ENCODE results near the gene THOC6. TPM values are rescaled to one million over a fixed set of nuclear protein-coding genes. Genes with fewer than 3 reads are reported as not detected.

The THOC6 gene
- total RNA-seq, 1 donor from 2014 or later: 27.4 TPM

DNA sequence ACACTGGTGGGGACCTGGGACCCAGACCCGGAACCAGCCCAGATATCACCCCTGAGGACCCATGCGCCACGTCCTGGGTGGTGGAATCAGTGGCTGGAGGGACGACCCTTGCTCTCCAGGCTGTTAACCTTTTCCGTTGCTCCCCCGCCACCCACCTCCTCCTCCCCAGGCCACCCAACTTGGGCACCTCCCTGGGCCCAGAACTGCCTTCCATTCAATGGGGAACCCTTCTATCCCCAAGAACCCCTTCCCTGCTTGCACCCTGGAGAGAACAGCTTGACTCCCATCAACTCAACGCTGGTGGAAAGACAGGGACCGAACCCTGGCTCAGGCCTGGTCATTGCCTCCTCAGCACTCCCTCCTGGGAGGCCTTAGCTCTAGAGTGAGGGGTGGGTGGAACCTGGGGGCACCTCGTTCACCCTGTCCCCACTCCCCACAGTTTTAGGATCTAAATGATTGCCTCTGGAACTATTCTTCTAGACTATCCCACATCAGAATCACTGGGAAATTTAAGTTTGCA is 35.9 kb downstream of the THOC6 start:
- Mint-ChIP-seq H3K4me3 (ENCODE audit: unreplicated experiment) (peak overlapping the region; percentile 83), H3K27me3 (ENCODE audit: low read depth) (no peaks in the 10 kb centered on the region), H3K27ac (ENCODE audit: unreplicated experiment) (peak overlapping the region; percentile 66), H3K4me1 (ENCODE audit: low read depth) (peaks cover 14% of the 10 kb centered on the region), H3K36me3 (ENCODE audit: low read depth) (peaks cover 1% of the 10 kb centered on the region), H3K9me3 (ENCODE audit: low read depth) (no peaks in the 10 kb centered on the region)
- TF ChIP-seq, protein P1, sequence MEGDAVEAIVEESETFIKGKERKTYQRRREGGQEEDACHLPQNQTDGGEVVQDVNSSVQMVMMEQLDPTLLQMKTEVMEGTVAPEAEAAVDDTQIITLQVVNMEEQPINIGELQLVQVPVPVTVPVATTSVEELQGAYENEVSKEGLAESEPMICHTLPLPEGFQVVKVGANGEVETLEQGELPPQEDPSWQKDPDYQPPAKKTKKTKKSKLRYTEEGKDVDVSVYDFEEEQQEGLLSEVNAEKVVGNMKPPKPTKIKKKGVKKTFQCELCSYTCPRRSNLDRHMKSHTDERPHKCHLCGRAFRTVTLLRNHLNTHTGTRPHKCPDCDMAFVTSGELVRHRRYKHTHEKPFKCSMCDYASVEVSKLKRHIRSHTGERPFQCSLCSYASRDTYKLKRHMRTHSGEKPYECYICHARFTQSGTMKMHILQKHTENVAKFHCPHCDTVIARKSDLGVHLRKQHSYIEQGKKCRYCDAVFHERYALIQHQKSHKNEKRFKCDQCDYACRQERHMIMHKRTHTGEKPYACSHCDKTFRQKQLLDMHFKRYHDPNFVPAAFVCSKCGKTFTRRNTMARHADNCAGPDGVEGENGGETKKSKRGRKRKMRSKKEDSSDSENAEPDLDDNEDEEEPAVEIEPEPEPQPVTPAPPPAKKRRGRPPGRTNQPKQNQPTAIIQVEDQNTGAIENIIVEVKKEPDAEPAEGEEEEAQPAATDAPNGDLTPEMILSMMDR (IDR thresholded peaks at IDR 0.05): no peak
- DNase-seq (ENCODE audit: low spot score): no peak

DNA sequence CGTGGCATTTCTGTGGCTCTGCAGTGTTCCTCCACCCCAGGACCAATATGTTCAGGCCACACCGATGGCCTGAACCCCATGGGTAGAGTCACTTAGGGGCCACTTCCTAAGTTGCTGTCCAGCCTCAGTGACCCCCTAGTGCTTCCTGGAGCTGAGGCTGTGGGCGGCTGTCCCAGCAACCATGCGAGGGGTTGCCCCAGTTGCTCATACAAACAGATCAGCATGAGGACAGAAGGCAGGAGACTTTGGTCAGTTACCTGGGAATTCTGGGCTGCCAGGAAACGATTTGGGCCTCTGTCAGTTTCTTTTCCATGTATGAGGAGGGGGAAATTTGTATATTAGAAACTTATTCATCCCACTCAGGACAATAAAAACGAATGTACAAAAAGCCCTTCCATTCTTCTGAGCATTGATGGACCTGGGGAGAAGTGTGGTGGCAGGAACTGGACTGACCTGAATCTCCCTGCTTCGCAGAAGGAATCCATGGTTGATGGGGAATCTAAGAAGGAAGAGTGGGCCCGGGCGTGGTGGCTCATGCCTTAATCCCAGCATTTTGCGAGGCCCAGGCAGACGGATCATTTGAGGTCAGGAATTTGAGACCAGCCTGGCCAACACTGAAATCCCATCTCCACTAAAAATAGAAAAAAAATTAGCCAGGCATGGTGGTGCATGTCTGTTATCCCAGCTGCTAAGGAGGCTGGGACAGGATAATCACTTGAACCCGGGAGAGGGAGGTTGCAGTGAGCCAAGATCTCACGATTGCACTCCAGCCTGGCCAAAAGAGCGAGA is 36.7 kb downstream of the THOC6 start:
- H3K27me3 Mint-ChIP-seq (ENCODE audit: low read depth): no peaks in the 10 kb centered on the region
- peaks cover 21% of the 10 kb centered on the region for H3K4me1 Mint-ChIP-seq (ENCODE audit: low read depth)
- H3K4me3 Mint-ChIP-seq (ENCODE audit: unreplicated experiment): no peak overlapping the region
- no peak for DNase-seq (ENCODE audit: low spot score)
- no peak overlapping the region for H3K27ac Mint-ChIP-seq (ENCODE audit: unreplicated experiment)
- TF ChIP-seq, protein P1 (IDR thresholded peaks at IDR 0.05): no peak
- no peaks in the 10 kb centered on the region for H3K36me3 Mint-ChIP-seq (ENCODE audit: low read depth)
- H3K9me3 Mint-ChIP-seq (ENCODE audit: low read depth): no peaks in the 10 kb centered on the region

DNA sequence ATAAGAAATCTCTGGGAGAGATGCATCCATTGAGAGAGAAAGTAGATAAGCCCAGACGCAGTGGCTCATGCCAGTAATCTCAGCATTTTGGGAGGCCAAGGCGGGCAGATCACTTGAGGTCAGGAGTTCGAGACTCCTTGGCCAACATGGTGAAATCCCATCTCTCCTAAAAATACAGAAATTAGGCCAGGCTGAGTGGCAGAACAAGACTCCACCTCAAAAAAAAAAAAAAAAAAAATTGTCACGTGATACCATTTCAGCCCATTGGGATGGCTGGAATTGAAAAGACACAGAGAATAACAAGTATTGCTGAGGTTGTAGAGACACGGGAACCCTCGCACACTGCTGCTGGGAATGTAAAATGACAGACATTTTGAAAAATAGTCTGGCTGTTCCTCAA is 38.7 kb downstream of the THOC6 start:
- TF ChIP-seq, protein P1 (IDR thresholded peaks at IDR 0.05): no peak
- peaks cover 25% of the 10 kb centered on the region for H3K4me1 Mint-ChIP-seq (ENCODE audit: low read depth)
- no peak overlapping the region for H3K4me3 Mint-ChIP-seq (ENCODE audit: unreplicated experiment)
- H3K27me3 Mint-ChIP-seq (ENCODE audit: low read depth): no peaks in the 10 kb centered on the region
- no peaks in the 10 kb centered on the region for H3K36me3 Mint-ChIP-seq (ENCODE audit: low read depth)
- H3K27ac Mint-ChIP-seq (ENCODE audit: unreplicated experiment): no peak overlapping the region
- H3K9me3 Mint-ChIP-seq (ENCODE audit: low read depth): no peaks in the 10 kb centered on the region
- no peak for DNase-seq (ENCODE audit: low spot score)

DNA sequence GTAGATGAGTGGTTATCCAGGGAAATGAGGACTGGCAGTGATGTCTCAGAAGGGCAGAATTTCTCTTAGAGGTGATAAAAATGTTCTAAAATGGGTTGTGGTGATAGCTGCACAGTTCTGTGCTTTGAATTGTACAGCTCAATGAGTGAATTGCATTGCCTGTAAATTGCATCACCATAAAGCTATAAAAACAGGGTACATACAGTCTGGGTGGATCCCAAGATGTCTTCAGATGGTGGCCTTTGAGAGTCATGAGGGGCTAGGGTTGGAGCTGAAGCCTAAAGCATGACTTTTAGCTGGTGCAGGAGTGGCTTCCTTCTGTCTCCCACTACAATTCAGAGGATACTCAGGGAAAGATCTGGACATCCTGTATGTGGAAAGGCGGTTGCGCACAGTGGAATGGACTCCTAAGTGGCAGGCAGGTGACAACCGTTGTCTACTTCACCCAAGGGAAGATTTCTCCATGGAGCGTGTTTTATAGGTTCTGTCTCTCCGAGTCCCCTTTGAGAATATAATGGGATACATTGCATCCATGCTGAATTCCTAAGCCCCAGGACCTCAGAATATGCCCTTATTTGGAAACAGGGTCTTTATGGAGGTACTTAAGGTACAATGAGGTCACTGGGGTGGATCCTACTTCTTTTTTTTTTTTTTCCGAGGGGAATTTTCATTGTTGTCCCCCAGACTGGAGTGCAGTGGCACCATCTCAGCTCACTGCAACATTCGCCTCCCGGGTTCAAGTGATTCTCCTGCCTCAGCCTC is 40.0 kb downstream of the THOC6 start:
- H3K27ac Mint-ChIP-seq (ENCODE audit: unreplicated experiment): peak overlapping the region; percentile 18
- DNase-seq (ENCODE audit: low spot score): no peak
- H3K9me3 Mint-ChIP-seq (ENCODE audit: low read depth): no peaks in the 10 kb centered on the region
- no peak overlapping the region for H3K4me3 Mint-ChIP-seq (ENCODE audit: unreplicated experiment)
- no peaks in the 10 kb centered on the region for H3K27me3 Mint-ChIP-seq (ENCODE audit: low read depth)
- TF ChIP-seq, protein P1 (IDR thresholded peaks at IDR 0.05): no peak
- no peaks in the 10 kb centered on the region for H3K36me3 Mint-ChIP-seq (ENCODE audit: low read depth)
- peaks cover 22% of the 10 kb centered on the region for H3K4me1 Mint-ChIP-seq (ENCODE audit: low read depth)

DNA sequence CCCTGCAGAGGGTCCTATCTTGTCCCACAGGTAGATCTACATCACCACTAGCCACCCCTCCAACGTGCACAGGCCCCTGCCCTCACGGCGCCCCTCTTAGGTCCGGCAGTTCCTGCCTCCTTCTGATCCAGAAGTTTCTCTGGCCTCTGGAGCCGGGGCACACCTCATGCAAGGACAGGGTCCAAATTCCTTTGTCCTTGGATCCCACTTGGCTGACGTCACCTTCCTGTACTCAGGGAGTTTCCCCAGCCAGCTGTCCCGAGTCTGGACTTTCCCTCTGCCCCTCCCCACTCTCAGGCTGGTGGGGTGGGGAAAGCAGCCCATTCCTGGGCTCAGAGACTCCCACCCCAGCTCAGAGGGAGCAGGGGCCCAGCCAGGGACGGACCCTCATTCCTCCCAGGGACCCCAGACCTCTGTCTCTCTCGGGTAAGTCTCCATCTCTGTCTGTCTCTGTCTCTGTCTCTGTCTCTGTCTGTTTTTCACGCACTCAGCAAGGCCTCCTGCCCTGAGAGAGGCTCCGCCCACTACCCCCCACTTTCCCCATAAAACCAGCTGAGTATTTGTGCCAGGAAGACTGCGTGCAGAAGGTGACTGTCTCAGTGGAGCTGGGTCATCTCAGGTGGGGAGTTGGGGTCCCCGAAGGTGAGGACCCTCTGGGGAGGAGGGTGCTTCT is 41.4 kb downstream of the THOC6 start, which contains the start of gene IL32:
Gene IL32 (plus strand): TSS at position 572 of the 673 bp plus-strand sequence. CDS start 172 bp downstream, outside the sequence.
- DNase-seq (ENCODE audit: low spot score): no peak
- Mint-ChIP-seq H3K27ac (ENCODE audit: unreplicated experiment) (peak within 1 kb of the TSS; percentile 79), H3K4me1 (ENCODE audit: low read depth) (peaks cover 14% of the 10 kb centered on the region), H3K4me3 (ENCODE audit: unreplicated experiment) (peak within 1 kb of the TSS; percentile 59), H3K9me3 (ENCODE audit: low read depth) (no peaks in the 10 kb centered on the region), H3K27me3 (ENCODE audit: low read depth) (no peaks in the 10 kb centered on the region), H3K36me3 (ENCODE audit: low read depth) (no peaks in the 10 kb centered on the region)
- TF ChIP-seq, protein P1 (IDR thresholded peaks at IDR 0.05): no peak

Measured in chondrocyte (in vitro differentiated cells).